Measurements from ENCODE around the gene RGS13.
A peak's percentile ranks its signal among the peaks of the same experiment; 100 is the strongest.

The RGS13 gene

GRCh38 chr1:192626366-192627179 lies 9.4 kb upstream of the RGS13 start:
- no peak for DNase-seq (ENCODE audit: low spot score)

- DNase-seq (ENCODE audit: low spot score): no peak
Measured at GRCh38 chr1:192627901-192628300, 8.0 kb upstream of the RGS13 start.

- DNase-seq (ENCODE audit: low spot score): no peak
Measured at GRCh38 chr1:192628396-192629057, 7.4 kb upstream of the RGS13 start.

- no peak for DNase-seq (ENCODE audit: low spot score)
Measured at GRCh38 chr1:192629612-192630011, 6.3 kb upstream of the RGS13 start.

DNA sequence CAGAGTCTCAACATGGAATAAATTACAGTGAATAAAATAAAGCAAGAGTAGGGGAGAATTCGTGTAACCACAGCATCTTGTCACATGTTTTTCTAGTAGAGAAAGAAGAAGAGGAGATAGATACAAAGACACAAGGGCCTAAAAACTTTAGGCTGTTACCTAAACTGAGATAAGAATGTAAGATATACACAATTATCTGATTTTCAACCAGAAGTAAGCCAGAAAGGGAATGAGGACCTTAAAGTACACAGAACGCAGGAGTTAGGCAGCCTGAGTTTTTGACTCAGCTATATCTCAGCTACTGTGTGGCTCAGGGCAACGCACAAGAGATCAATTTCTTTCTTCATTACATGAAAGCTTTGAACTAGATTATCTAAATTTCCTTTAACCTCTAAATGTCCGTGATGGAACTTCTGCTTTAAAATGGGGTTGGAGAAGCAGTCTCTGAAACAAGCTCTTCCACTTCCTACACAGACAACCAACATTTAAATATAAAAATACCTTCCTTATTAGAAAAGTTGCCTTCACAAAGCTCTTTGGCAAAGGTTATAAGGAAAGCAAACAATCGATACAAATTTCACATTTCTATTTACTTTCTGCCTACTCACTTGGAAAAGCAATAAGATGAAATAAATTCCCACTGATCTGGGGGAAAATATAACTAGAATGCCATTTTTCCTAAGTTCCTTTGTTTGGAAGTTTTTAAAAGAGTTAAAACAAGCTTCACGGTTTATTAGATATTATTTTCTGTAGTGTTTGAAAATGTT lies 5.2 kb upstream of the RGS13 start:
- no peak for DNase-seq (ENCODE audit: low spot score)

DNA sequence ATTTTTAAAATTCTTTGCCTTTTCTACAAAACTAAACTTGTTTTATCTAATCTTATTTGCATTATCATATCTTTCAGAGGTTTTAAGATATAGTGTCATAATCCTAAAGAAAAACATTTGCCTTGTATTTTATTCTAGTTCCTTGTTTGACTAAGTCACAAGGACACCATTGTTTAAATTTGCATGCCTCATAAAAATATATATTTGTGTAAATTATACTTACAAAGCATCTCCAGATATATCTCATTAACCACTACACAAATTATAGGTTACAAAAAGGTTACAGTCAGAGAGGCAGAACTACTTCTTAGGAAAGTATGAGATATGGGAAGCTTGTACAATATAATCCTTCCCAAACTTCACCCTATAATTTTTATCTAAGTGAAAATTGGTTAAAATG lies 4.2 kb upstream of the RGS13 start:
- DNase-seq (ENCODE audit: low spot score): no peak

DNA sequence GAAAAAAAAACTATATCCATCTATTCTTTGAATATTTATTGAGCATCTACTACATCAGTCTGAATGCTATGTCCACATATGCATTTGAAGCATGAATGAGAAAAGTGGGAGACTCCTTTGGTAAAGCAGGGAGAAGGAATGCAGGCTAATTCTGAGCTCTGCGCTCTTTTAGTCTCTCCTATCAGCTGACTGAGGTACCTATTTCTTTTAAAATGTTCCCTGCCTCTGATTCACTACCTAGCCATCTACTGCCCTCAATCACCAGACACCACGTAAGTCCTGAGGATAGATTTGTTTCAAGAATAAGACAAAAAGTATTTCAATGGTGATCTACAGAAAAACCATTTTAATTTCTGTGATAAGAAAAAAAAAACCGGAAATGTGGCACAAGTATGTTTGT lies 3.8 kb upstream of the RGS13 start:
- no peak for DNase-seq (ENCODE audit: low spot score)

GRCh38 chr1:192632641-192633532 lies 3.1 kb upstream of the RGS13 start:
- no peak for DNase-seq (ENCODE audit: low spot score)

DNA sequence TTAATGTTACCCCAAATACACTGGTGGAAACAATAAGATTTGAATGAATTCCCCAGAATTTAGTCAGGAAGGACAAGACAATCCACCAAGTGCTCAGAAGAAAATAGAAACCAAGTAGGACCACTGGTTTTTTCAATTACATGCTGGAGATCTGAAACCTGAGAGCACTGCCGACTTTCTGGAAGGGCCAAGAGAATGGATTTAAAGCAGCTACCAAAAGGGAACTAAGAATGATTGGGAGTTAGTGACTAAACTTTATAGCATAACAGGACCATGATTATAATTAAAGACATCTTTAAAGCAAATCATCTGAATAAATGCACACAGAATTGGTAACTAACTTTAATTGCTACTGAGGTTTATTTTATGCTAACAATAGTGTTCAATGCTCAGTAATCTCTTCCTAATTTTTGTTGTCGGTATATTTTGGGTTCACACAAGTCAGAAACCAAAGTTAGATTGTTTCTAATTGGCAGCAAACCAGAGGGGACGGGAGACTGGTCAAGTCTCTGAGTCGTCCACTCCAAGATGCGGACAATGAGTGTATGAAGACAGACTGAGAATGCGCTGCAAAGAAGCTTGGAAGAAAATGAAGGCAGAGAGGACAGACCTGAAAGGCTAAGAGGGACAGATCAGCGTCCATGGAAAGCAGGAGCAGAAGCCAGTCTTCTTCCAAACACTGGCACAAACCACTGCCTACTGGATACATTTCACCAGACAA lies 2.3 kb upstream of the RGS13 start:
- DNase-seq (ENCODE audit: low spot score): no peak

GRCh38 chr1:192635041-192635440 lies 906 bp upstream of the RGS13 start:
- no peak for DNase-seq (ENCODE audit: low spot score)

GRCh38 chr1:192639607-192640368 lies 3.8 kb downstream of the RGS13 start:
- DNase-seq (ENCODE audit: low spot score): no peak

DNA sequence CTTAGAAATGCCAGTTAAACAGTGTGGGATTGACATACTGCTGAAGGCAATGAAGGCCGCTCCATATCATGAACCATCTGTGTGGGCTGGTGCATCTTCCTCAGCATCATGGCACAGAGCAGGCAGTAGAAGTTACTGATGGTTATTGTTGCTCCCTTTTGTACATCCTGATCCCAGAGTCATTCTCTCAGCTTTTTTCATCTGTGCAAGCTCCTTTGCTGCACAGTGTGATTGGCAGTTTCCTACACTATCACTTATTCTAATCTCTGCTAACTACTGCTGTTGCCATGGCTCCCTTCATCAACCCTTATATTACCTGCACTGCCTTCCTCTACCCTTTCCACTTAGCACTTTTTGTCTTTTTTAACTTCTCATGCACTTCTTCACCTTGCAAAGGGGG lies 16.2 kb downstream of the RGS13 start:
- DNase-seq (ENCODE audit: low spot score): no peak

DNA sequence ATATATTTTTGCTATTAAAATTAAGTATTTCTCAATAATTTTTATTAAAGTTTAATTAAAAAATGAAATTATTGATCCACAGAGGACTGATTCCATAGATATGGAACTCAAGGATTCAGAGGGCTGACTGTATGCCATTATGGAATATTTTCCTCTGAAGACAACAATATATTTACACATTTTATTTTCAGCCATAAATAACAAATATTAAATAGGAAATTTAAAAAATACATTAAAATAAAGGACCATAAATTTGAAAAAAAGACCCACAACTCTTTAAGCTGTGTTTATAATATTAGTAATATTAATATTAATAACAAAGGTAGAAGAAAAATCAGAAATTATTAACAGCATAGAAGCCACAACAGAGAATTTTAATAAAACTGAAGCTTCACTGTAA lies 18.2 kb downstream of the RGS13 start:
- DNase-seq (ENCODE audit: low spot score): no peak

GRCh38 chr1:192654591-192655251 lies 18.8 kb downstream of the RGS13 start:
- DNase-seq (ENCODE audit: low spot score): peak; percentile 11

DNA sequence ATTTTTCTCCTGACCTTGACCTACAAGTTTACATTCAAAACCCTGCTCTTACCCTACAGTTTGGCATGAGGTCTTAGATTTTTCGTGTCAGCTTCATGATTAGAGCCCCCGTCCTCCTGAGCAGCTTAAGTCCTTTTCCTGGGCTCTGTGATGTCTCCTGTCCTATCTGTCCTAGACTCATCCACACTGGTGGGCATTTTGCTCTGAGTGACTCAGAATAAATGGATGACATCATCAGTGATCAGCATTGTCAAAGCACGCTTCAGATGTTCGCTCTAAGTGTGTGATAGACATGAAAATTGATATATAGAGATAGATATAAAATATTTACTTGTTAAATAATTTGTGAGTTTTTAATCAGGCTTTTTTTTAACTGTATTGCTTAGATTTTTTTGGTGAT lies 21.8 kb downstream of the RGS13 start:
- no peak for DNase-seq (ENCODE audit: low spot score)

- no peak for DNase-seq (ENCODE audit: low spot score)
Measured at GRCh38 chr1:192658255-192658654, 22.3 kb downstream of the RGS13 start.

- no peak for DNase-seq (ENCODE audit: low spot score)
Measured at GRCh38 chr1:192660613-192661012, 24.7 kb downstream of the RGS13 start.

DNA sequence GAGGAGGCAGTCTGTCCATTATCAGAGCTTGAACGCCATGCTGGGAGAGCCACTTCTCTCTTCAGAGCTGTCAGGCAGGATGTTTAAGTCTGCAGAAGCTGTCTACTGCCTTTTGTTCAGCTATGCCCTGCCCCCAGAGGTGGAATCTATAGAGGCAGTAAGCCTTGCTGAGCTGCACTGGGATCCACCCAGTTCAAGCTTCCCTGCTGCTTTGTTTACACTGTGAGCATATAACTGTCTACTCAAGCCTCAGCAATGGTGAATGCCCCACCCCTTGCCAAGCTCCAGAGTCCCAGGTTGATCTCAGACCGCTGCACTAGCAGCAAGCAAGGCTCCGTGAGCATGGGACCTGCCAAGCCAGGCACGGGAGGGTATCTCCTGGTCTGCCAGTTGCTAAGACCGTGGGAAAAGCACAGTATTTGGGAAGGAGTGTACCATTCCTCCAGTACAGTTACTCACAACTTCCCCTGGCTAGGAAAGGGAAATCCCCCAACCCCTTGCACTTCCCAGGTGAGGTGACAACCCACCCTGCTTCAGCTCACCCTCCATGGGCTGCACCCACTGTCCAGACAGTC lies 32.5 kb downstream of the RGS13 start:
- DNase-seq (ENCODE audit: low spot score): no peak

DNA sequence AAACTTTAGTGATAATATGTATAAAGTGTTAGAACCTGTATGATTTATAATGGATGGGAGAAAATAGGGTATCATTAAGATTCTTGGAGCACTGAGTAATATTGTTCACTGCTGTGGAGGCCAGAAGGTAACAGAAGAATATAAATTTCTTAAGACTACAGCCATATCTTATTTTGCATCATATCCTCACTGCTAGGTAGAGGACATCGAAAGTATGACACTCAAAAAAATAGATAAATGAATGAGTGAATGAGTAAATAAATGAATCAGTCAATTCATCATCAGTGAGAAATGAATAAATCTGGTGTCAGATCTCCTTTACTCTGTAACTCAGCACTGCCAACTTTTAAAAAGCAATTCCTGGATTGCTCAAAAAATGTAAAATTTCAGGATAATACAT lies 33.2 kb downstream of the RGS13 start:
- no peak for DNase-seq (ENCODE audit: low spot score)

GRCh38 chr1:192675716-192676115 lies 39.8 kb downstream of the RGS13 start:
- no peak for DNase-seq (ENCODE audit: low spot score)

All from Ammon's horn (tissue), 1 donor.